Measurements from ENCODE around the gene GAS5. TPM values are rescaled to one million over a fixed set of nuclear protein-coding genes. Genes with fewer than 3 reads are reported as not detected.

Gene GAS5
- total and polyA plus RNA-seq, 2 experiments from 2014 or later = 979 to 992 TPM

DNA sequence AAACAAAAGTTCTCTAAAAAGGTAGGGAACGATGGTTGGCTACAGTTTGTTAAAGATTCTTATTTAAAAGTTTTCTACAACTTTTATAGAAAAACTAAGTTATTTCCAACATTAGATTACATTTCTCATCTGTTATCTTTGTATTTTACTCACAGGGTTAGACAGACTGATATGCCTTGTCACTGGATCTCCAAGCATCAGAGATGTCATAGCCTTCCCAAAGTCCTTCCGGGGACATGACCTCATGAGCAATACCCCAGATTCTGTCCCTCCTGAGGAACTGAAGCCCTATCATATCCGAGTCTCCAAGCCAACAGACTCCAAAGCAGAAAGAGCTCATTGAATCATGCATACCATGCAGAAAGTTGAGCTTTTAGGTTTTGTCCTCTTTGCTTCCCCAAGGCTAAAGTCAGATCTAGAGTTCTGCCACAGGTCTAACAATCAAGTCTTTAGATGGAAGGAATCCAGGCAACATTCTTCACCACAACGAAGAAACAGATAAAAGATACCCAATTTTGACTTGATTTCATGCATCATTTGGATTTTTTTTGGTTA, 10.3 kb downstream of the GAS5 start (continued):
- TF ChIP-seq ZNF462 (CRISPR knock-in tag; IDR thresholded peaks at IDR 0.05) = no peak
- TF ChIP-seq CREB1 (CRISPR knock-in tag; IDR thresholded peaks at IDR 0.05; ENCODE audit: low read depth) = no peak

- no peaks in the 10 kb centered on the region for H4K20me1 ChIP-seq (replicated peaks; ENCODE audit: insufficient read depth)
- no peak overlapping the region for H2AFZ ChIP-seq
- H3K9me3 Mint-ChIP-seq = no peaks in the 10 kb centered on the region; the same call in 2 of the 3 replicates
- peaks cover 11% of the 10 kb centered on the region; the same call in 1 of the 2 replicates for H3F3A ChIP-seq (replicated peaks; ENCODE audit: low read depth)
- no peaks in the 10 kb centered on the region for H3K9me2 ChIP-seq (ENCODE audit: insufficient read depth)
- H3K4me2 ChIP-seq = no peak overlapping the region
- H3K27me3 Mint-ChIP-seq (ENCODE audit: insufficient read depth, low read depth, poor library complexity) = peaks cover 15% of the 10 kb centered on the region
- no peaks in the 10 kb centered on the region for H3K27me3 ChIP-seq (ENCODE audit: insufficient read depth)
- ATAC-seq (no peak), DNase-seq (ENCODE audit: low spot score) (no peak)
- TF ChIP-seq ZNF331 (CRISPR knock-in tag; IDR thresholded peaks at IDR 0.05; ENCODE audit: low read depth) = no peak
- TF ChIP-seq, protein P1, sequence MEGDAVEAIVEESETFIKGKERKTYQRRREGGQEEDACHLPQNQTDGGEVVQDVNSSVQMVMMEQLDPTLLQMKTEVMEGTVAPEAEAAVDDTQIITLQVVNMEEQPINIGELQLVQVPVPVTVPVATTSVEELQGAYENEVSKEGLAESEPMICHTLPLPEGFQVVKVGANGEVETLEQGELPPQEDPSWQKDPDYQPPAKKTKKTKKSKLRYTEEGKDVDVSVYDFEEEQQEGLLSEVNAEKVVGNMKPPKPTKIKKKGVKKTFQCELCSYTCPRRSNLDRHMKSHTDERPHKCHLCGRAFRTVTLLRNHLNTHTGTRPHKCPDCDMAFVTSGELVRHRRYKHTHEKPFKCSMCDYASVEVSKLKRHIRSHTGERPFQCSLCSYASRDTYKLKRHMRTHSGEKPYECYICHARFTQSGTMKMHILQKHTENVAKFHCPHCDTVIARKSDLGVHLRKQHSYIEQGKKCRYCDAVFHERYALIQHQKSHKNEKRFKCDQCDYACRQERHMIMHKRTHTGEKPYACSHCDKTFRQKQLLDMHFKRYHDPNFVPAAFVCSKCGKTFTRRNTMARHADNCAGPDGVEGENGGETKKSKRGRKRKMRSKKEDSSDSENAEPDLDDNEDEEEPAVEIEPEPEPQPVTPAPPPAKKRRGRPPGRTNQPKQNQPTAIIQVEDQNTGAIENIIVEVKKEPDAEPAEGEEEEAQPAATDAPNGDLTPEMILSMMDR (conservative IDR thresholded peaks at IDR 0.05; ENCODE audit: low read depth in 2 of 2) = no peak
- no peak overlapping the region for H3K4me3 ChIP-seq
- H3K4me3 Mint-ChIP-seq = no peak overlapping the region
- peaks cover 14% of the 10 kb centered on the region for H3K4me1 Mint-ChIP-seq
- H3K4me1 ChIP-seq (ENCODE audit: insufficient read depth) = peaks cover 11% of the 10 kb centered on the region
- H3K27ac ChIP-seq (ENCODE audit: low read depth) = 0 out of 2 replicates have a peak overlapping the region, but pooled peaks have one; percentile 35
- H3K27ac Mint-ChIP-seq = no peak overlapping the region
- no peaks in the 10 kb centered on the region for H3K79me2 ChIP-seq (replicated peaks; ENCODE audit: insufficient read depth)
- H3K36me3 Mint-ChIP-seq (ENCODE audit: low read depth) = peaks cover 70% of the 10 kb centered on the region
- H3K36me3 ChIP-seq (ENCODE audit: insufficient read depth) = peaks cover 6% of the 10 kb centered on the region; the same call in 1 of the 2 replicates
These were observed 10.9 kb downstream of the GAS5 start for GRCh38 chr1:173856903-173857302.
